Right kidney (tissue), 1 donor: ENCODE data around the gene ZBTB39.
"Not testable (repeated sequence)": the region's sequence is repeated elsewhere in the genome, so short reads cannot be mapped to it uniquely, and the experiment has no call there.

Experiments
- DNase-seq: peaks from one replicate; pipeline ENCODE4 v3.0.0-alpha.2; 2016

The ZBTB39 gene

GRCh38 chr12:56982578-56983236 is 23.6 kb downstream of the ZBTB39 start:
- DNase-seq, result not testable (repeated sequence)

GRCh38 chr12:56980941-56981530 is 25.3 kb downstream of the ZBTB39 start:
- DNase-seq, result no peak

GRCh38 chr12:56980268-56980667 is 26.1 kb downstream of the ZBTB39 start:
- no peak for DNase-seq

GRCh38 chr12:56979628-56980027 is 26.7 kb downstream of the ZBTB39 start:
- DNase-seq, result no peak

GRCh38 chr12:56978397-56979138 is 27.8 kb downstream of the ZBTB39 start:
- no peak for DNase-seq

- DNase-seq, result not testable (repeated sequence)
Observed at GRCh38 chr12:56977361-56977760, 29.0 kb downstream of the ZBTB39 start.

- not testable (repeated sequence) for DNase-seq
Observed at GRCh38 chr12:56974224-56974623, 32.1 kb downstream of the ZBTB39 start.

- DNase-seq, result not testable (repeated sequence)
Observed at GRCh38 chr12:56968910-56969309, 37.4 kb downstream of the ZBTB39 start.

GRCh38 chr12:56965997-56966642 is 40.2 kb downstream of the ZBTB39 start:
- not testable (repeated sequence) for DNase-seq

- DNase-seq, result not testable (repeated sequence)
Observed at GRCh38 chr12:56965124-56965523, 41.2 kb downstream of the ZBTB39 start.

- not testable (repeated sequence) for DNase-seq
Observed at GRCh38 chr12:56963557-56963956, 42.8 kb downstream of the ZBTB39 start.

GRCh38 chr12:56962247-56962646 is 44.1 kb downstream of the ZBTB39 start:
- DNase-seq, result not testable (repeated sequence)

- no peak for DNase-seq
Observed at GRCh38 chr12:56958422-56958821, 47.9 kb downstream of the ZBTB39 start.

- DNase-seq, result no peak
Observed at GRCh38 chr12:56957229-56958052, 48.9 kb downstream of the ZBTB39 start, which contains the start of gene RDH16. Gene RDH16 (minus strand): TSS chr12:56957608. CDS start chr12:56957462, 146 bp downstream.

GRCh38 chr12:56955631-56956256 is 50.6 kb downstream of the ZBTB39 start:
- DNase-seq, result no peak

GRCh38 chr12:56954958-56955355 is 51.4 kb downstream of the ZBTB39 start:
- no peak for DNase-seq

- DNase-seq, result no peak
Observed at GRCh38 chr12:56954057-56954957, 52.0 kb downstream of the ZBTB39 start.

- DNase-seq, result no peak
Observed at GRCh38 chr12:56953314-56953713, 53.0 kb downstream of the ZBTB39 start.

GRCh38 chr12:56951582-56952339 is 54.6 kb downstream of the ZBTB39 start:
- DNase-seq, result no peak

GRCh38 chr12:56948881-56949280 is 57.5 kb downstream of the ZBTB39 start:
- no peak for DNase-seq
